Testis (tissue), 2 donors: ENCODE results near the gene PPM1H.

Source experiments
- CTCF ChIP-seq, 3 experiments: fragments of 450-650 bp in 2 of 3; fragments of 200-600 bp in 1 of 3; sonication (generic) in 1 of 3; IDR thresholded peaks; one replicate each; pipeline ENCODE4 v1.5.1; 2016 to 2019; ENCODE audit warnings: antibody characterized with exemption in 3 of 3, mild to moderate bottlenecking in 2 of 3, moderate library complexity in 1 of 3
- POLR2A ChIP-seq: fragments of 450-650 bp; IDR thresholded peaks from one replicate; pipeline ENCODE4 v1.6.1; 2017; ENCODE audit warnings: antibody characterized with exemption, mild to moderate bottlenecking, moderate library complexity

GRCh38 chr12:62701492-62701891 lies 233.5 kb downstream of the PPM1H start:
- no peak for TF ChIP-seq CTCF (IDR thresholded peaks at IDR 0.05)
- TF ChIP-seq POLR2A, result no peak
